Measurements from ENCODE around the gene LIME1. TPM values are rescaled to one million over a fixed set of nuclear protein-coding genes. Genes with fewer than 3 reads are reported as not detected.
"Not testable (repeated sequence)": the region's sequence is repeated elsewhere in the genome, so short reads cannot be mapped to it uniquely, and the experiment has no call there.

The LIME1 gene
- polyA plus RNA-seq, 1 donor from 2014 or later = 81.2 TPM

DNA sequence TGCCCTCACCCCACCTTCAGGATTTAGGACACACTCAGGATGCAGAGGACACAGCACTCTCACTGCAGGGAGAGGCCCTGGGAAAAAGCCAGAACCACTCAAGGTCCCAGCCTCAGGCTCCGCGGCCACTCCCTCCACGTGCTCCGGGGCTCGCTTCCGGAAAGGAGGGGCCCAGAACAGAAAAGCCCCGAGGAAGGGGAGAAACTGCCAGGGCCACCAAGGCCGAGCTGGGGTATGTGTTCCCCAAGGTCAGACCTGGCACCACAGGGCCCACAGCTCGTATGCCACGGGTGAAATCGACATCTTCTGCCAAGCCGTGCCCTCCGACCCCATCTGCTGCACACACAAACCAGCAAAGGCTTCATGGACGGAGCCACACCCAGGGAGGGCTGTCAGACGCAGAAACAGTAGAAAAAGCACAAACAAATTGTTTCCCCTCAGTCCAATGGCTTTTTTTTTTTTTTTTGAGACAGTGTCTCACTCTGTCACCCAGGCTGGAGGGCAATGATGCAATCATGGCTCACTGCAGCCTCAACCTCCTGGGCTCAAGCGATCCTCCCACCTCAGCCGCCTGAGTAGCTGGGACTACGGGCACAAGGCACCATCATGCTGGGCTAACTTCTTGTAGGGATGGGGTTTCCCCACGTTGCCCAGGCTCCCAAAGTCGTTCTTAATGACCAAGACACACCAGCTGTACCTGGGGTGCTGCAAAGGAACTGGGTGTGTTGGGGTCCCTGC, 36.5 kb downstream of the LIME1 start:
- no peaks in the 10 kb centered on the region for H3K9me3 Mint-ChIP-seq
- H3K36me3 Mint-ChIP-seq = peaks cover 2% of the 10 kb centered on the region
- no peak overlapping the region for H3K27ac Mint-ChIP-seq
- peaks cover 10% of the 10 kb centered on the region for H3K27me3 Mint-ChIP-seq
- peaks cover 0 to 2% (median 0%) of the 10 kb centered on the region in 3 donors for H3K4me1 Mint-ChIP-seq
- no peak overlapping the region for H3K4me3 Mint-ChIP-seq

DNA sequence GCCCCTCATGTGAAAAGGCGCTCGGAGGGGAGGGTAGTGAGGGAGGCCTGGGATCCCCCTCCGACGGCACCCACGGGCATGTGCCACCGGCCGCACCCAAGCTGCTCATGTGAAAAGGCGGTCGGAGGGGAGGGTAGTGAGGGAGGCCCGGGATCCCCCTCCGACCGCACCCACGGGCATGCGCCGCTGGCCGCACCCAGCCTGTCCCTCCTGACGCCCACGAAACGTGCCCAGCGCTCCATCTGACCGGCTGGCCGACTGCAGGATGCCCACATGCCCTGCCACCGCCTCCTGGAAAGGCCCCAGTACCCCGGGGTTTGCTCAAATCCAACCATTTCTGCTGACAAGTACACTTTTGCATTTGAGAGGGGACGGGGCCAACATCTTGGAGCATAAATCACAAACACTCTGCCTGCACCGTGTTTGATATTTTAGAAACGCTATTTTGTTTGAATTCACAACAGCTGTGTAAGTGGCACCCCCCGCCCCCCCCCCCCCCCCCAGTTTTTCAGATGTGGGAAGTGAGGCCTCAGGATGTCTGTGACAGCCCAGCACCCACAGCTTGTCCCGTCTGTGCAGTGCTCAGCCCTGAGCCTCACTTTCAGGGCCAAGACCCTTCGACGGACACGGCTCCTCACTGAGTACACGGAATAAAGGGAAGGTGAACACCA, 37.2 kb downstream of the LIME1 start:
- Mint-ChIP-seq H3K4me1 (peaks cover 0 to 2% (median 0%) of the 10 kb centered on the region in 3 donors), H3K9me3 (no peaks in the 10 kb centered on the region), H3K27me3 (peaks cover 10% of the 10 kb centered on the region), H3K36me3 (peaks cover 2% of the 10 kb centered on the region), H3K27ac (peak overlapping the region in 1 of 3 donors; percentile 35), H3K4me3 (no peak overlapping the region)

DNA sequence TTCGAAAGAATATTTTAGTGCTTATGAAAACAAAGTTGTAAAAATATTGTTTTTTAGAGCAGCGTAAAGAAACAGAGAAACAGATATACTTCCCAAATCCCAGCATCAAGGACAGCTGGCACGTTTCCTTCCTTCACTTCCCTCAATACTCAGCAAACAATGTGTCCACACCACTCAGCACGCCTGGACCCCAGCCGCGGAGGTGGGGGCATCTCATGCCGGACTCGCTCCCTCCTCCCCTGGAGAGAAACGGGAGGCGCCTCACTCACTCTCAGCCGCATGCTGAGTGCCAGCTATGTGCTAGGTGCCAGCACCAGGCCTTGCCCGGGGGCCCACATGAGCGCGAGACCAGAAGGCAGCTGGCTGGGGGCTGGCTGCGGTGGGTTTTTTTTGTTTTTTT, 37.8 kb downstream of the LIME1 start:
- H3K27me3 Mint-ChIP-seq = peaks cover 10% of the 10 kb centered on the region
- peaks cover 2% of the 10 kb centered on the region for H3K36me3 Mint-ChIP-seq
- H3K27ac Mint-ChIP-seq = peak overlapping the region in 1 of 3 donors; percentile 35
- no peaks in the 10 kb centered on the region for H3K9me3 Mint-ChIP-seq
- H3K4me1 Mint-ChIP-seq = peaks cover 0 to 2% (median 0%) of the 10 kb centered on the region in 3 donors
- H3K4me3 Mint-ChIP-seq = peak overlapping the region in 1 of 4 donors; percentile 41

DNA sequence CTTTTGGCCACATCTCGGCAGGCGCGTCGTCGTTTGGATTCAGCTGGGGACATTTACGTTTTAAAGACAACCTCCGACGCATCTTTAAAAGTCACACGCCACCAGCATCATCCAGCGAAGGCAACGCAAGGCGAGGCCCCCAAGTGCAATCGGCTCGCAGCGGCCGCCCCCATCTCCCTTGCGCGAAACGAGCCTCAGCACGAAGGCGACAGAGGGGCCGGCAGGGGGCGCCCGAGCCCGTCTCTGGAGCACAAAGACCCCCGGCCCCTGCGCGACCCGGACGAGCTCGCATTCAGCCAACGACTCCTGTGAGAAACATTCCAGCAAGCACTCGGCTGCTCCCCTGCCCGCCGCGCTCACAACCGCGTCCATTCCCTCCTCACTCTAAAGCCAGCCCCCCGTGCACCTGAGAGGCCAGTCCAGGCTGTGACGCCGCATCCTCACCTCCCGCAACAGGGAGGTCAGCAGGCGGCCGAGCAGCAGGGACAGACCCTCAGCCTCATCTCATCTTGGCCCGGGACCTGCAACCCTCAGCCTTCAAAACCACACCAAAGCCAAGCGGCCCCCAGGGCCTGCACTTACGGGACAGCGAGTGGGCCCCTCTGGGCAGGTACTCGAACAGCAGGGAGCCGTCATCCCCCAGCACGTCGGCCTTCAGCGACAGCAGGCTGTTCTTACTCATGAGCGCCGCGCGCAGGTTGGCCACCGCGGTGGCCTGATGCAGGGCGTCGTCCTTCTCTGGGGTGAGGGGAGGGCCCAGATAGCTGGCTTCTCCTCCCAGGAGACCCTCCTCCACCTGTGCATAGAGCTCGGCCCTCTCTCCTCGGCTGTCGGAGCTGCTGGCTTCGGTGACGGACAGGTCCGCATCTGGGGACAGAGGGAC, 38.9 kb downstream of the LIME1 start:
- Mint-ChIP-seq H3K27ac (no peak overlapping the region), H3K27me3 (peaks cover 10% of the 10 kb centered on the region), H3K4me1 (peaks cover 0 to 4% (median 2%) of the 10 kb centered on the region in 3 donors), H3K4me3 (no peak overlapping the region), H3K9me3 (no peaks in the 10 kb centered on the region), H3K36me3 (peaks cover 2% of the 10 kb centered on the region)

DNA sequence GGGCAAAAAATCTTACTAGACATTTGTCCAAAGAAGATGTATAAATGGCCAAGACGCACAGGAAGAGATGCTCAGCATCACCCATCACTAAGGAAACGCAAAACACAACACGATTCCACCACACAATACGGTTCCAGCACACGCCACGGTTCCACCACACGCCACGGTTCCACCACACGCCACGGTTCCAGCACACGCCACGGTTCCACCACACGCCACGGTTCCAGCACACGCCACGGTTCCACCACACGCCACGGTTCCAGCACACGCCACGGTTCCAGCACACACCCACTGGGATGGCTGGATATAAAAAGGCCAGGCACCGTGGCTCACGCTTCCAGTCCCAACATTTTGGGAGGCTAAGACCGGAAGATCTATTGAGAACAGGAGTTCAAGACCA, 40.4 kb downstream of the LIME1 start:
- H3K36me3 Mint-ChIP-seq, H3K4me3 Mint-ChIP-seq, H3K4me1 Mint-ChIP-seq, H3K27me3 Mint-ChIP-seq, H3K9me3 Mint-ChIP-seq, H3K27ac Mint-ChIP-seq: not testable (repeated sequence)

DNA sequence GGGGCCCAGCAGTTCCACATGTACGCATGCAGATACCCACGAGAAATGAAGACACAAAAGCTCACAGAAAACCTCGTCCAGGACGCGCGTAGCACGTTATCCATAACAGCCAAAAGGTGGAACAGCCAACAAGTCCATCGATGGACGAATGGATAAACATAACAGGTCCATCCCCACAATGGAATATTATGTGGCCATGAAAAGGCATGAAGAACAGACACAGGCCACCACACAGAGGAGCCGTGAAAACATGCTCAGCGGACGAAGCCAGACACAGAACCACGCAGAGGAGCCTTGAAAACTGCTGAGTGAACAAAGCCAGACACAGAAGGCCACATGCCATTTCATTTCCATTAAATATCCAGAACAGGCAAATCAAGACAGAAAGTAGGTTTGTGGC, 41.1 kb downstream of the LIME1 start:
- Mint-ChIP-seq H3K27ac (no peak overlapping the region), H3K4me3 (no peak overlapping the region), H3K4me1 (peaks cover 4 to 9% (median 5%) of the 10 kb centered on the region in 3 donors), H3K27me3 (peaks cover 10% of the 10 kb centered on the region), H3K9me3 (no peaks in the 10 kb centered on the region), H3K36me3 (peaks cover 2% of the 10 kb centered on the region)

DNA sequence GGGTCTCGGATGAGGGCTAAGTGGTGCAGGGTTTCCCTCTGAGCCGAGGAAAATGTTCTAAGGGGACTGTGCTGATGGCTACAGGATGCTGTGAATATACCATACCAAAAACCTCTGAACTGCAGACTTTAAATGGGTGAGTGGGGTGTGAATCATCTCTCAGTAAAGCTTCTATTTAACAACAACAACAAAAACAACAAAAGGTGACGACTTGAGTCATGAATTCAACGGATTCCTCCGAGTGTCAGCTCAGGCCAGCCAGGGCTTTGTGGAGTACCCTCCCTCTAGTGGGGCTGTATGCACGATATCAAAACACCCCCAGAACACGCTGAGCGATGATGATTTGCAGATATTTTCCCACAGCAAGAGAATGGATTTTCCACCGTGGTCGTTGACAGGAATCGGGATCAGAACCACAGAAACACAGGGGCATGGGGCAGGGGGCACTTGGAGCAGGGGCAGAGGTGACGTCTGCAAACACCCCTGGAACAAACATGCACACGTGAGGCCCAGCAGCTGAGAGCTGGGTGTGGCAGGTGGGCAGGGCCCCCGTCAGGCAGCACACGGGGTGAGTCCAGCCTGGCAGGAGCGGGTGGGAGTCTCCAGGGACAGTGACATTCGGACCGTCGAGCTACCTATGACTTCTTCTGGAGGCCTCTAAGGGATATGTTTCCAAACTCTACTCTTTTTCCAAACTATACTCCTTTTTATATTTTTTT, 41.7 kb downstream of the LIME1 start:
- Mint-ChIP-seq H3K4me1 (peaks cover 4 to 9% (median 5%) of the 10 kb centered on the region in 3 donors), H3K9me3 (no peaks in the 10 kb centered on the region), H3K27ac (no peak overlapping the region), H3K27me3 (peaks cover 7% of the 10 kb centered on the region), H3K4me3 (no peak overlapping the region), H3K36me3 (peaks cover 2% of the 10 kb centered on the region)

DNA sequence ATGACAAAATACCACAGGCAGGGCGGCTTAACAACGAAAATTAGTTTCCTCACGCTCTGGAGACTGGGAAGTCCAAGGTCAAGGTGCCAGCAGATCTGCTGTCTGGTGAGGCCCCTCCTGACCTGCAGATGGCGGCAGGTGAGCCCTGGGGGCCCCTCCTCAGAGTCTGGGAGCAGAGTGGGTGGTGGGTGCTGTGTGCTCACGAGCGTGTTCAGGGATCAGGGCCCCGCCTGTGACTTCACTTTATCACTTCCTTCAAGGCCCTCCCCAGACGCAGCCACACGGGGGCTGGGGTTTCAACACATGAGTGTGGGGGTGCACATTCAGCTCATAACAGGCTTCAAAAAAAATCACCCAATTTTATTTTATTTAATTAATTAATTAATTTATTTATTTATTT, 42.4 kb downstream of the LIME1 start:
- H3K27me3 Mint-ChIP-seq = peaks cover 5% of the 10 kb centered on the region
- no peak overlapping the region for H3K27ac Mint-ChIP-seq
- peaks cover 4 to 9% (median 5%) of the 10 kb centered on the region in 3 donors for H3K4me1 Mint-ChIP-seq
- H3K9me3 Mint-ChIP-seq = no peaks in the 10 kb centered on the region
- peaks cover 2% of the 10 kb centered on the region for H3K36me3 Mint-ChIP-seq
- no peak overlapping the region for H3K4me3 Mint-ChIP-seq

DNA sequence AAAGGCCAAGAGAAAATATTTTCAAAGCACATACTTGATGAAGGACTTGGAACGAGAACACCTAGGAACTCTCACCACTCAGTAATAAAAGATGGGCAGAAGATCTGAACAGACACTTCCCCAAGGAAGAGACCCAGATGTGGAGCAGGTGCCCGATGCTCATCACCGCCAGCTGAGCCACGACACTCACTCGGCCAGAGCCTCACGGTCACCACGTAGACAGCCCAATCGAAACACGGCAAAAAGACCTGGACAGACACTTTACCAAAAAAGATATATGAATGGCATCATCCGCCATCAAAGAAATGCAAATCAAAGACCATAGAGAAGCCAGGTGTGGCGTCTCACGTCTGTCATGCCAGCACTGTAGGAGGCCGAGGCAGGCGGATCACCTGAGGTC, 44.7 kb downstream of the LIME1 start:
- Mint-ChIP-seq H3K36me3 (no peaks in the 10 kb centered on the region), H3K4me1 (peaks cover 4 to 11% (median 5%) of the 10 kb centered on the region in 3 donors), H3K27me3 (peaks cover 1% of the 10 kb centered on the region), H3K9me3 (no peaks in the 10 kb centered on the region), H3K27ac (no peak overlapping the region), H3K4me3 (peak overlapping the region in 1 of 4 donors; percentile 4)

DNA sequence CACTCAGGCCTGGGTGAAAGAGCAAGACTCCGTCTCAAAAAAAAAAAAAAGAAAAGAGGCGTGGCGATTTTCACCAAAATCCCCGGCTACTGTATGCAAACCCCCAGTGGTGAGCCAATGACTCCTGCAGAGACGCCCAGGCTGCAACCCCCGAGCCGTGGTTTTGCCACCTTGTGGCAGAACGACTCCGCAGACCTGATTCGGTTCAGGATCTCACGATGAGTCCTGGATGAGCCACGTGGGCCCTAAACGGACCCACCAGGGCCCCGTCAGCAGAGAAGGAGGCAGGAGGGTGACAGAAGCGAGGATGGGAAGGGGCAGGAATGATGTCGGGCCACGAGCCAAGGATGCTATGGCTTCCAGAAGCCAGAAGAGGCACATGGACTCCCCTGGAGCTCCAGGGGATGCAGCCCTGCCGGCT, 45.6 kb downstream of the LIME1 start:
- Mint-ChIP-seq H3K27ac (no peak overlapping the region), H3K27me3 (peaks cover 1% of the 10 kb centered on the region), H3K36me3 (no peaks in the 10 kb centered on the region), H3K4me3 (peak overlapping the region in 2 of 4 donors; percentile 60 to 82), H3K9me3 (no peaks in the 10 kb centered on the region), H3K4me1 (peaks cover 4 to 11% (median 5%) of the 10 kb centered on the region in 3 donors)

DNA sequence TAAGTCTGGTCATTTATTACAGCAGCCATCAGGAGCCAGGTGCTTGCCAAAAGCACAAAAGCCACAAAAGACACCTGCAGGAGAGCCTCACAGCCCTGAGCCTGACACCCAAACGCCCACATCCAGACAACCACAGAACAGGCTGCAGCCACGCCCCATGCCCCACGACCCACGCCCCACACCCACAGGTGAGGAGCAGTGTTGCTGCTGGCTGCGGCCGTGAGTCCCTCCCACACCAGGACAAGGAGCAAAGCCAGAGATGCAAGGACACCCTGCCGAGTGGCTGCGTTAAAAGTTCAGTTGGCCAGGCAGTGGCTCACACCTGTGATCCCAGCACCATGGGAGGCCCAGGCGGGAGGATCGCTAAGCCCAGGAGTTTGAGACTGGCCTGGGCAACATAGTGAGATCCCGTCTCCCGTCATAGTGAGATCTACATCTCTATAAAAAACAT, 46.1 kb downstream of the LIME1 start:
- Mint-ChIP-seq H3K27me3 (peaks cover 1% of the 10 kb centered on the region), H3K27ac (no peak overlapping the region), H3K4me1 (peaks cover 4 to 11% (median 5%) of the 10 kb centered on the region in 3 donors), H3K9me3 (no peaks in the 10 kb centered on the region), H3K4me3 (peak overlapping the region in 1 of 4 donors; percentile 50), H3K36me3 (no peaks in the 10 kb centered on the region)

DNA sequence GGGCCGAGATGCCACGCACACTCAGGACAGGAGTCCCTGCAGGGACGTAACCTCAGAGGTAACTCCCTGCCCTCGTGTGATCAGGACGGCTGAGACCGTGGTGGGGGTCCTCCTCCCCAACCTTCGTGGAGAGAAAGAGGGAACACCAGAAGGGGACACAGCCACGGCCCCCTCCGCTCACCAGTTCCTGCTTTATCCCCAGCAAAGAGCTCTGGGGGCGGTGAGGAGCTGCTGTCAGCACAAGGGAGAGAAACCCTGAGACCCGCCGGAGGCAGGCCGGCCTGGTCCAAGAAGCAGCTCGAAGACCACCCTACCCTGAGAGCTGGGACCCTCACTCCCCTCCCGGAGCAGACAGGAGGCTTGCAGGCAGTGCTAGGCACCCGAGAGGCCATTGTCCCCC, 47.5 kb downstream of the LIME1 start:
- no peaks in the 10 kb centered on the region for H3K36me3 Mint-ChIP-seq
- no peak overlapping the region for H3K4me3 Mint-ChIP-seq
- no peaks in the 10 kb centered on the region for H3K9me3 Mint-ChIP-seq
- H3K27ac Mint-ChIP-seq = no peak overlapping the region
- peaks cover 4 to 11% (median 5%) of the 10 kb centered on the region in 3 donors for H3K4me1 Mint-ChIP-seq
- H3K27me3 Mint-ChIP-seq = peaks cover 3% of the 10 kb centered on the region

DNA sequence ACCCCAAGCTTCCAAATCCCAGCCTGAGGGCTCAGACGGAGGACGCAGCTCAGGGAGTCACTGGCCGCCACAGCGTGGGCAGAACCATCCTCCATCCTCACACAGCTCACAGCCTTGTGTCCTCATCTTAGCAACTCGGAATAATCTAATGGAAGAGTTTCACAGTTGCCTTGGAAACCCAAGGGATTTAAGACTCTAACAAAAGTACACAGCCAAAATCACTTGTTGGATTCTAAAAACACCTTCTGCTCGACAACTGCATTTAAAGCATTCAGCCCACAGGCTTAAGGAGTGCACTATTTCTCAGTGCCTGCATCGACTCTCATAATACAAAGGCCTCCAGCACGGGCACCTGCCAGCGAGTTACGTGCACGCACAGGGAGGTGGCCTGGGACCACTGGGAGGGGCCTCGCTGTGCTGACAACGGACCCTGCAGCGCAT, 49.2 kb downstream of the LIME1 start:
- H3K27ac Mint-ChIP-seq = no peak overlapping the region
- peaks cover 0 to 11% (median 4%) of the 10 kb centered on the region in 3 donors for H3K4me1 Mint-ChIP-seq
- no peaks in the 10 kb centered on the region for H3K9me3 Mint-ChIP-seq
- no peaks in the 10 kb centered on the region for H3K36me3 Mint-ChIP-seq
- no peak overlapping the region for H3K4me3 Mint-ChIP-seq
- peaks cover 3% of the 10 kb centered on the region for H3K27me3 Mint-ChIP-seq

DNA sequence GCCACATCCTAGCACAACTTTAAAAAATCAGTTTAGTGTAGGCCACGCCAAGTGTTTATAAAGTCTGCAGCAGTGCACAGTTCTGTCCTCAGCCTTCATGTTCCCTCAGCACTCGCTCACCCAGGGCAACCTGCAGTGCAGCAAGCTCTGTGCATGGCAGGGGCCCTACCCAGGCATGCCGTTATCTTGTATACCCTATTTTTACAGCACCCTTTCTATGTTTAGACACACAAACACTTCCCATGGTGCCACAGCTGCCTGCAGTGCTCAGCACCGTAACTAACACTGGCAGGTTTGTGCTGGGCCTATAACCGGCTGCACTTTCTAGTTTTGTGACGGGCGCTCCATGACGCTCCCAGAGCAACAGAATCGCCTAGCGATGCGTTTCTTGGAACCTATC, 50.8 kb downstream of the LIME1 start:
- Mint-ChIP-seq H3K4me1 (peaks cover 0 to 4% (median 0%) of the 10 kb centered on the region in 3 donors), H3K9me3 (no peaks in the 10 kb centered on the region), H3K4me3 (no peak overlapping the region), H3K27ac (no peak overlapping the region), H3K36me3 (no peaks in the 10 kb centered on the region), H3K27me3 (peaks cover 6% of the 10 kb centered on the region)
